K562 (cell line): ENCODE measurements around the gene LRRC49. TPM values are rescaled to one million over a fixed set of nuclear protein-coding genes. Genes with fewer than 3 reads are reported as not detected.

ENCODE experiments used
- GABPA ChIP-seq: fragments of 200-800 bp; sonication (Bioruptor generic); conservative IDR thresholded peaks from 2 replicates; pipeline ENCODE4 v1.6.1; 2016; ENCODE audit warnings: low read depth, missing genetic modification characterization, missing compliant biosample characterization
- MAZ ChIP-seq, 2 experiments: fragments of 450-650 bp in 1 of 2; sonication (generic) in 1 of 2; formaldehyde crosslinking; IDR thresholded peaks in 1 of 2; conservative IDR thresholded peaks in 1 of 2; 2 replicates each; pipeline versions ENCODE4 v1.4.0 to v1.5.0; 2020; ENCODE audit warnings: mild to moderate bottlenecking in 1 of 2, missing genetic modification reagents in 1 of 2
- MIER1 ChIP-seq: fragments of 450-650 bp; IDR thresholded peaks from 2 replicates; pipeline ENCODE4 v1.6.1; 2016; ENCODE audit warnings: antibody characterized with exemption, mild to moderate bottlenecking, low read depth
- NFRKB ChIP-seq: fragments of 450-650 bp; IDR thresholded peaks from 2 replicates; pipeline ENCODE4 v1.6.1; 2016; ENCODE audit warnings: low read depth
- PHF8 ChIP-seq: fragments of 200-600 bp; sonication (generic); IDR thresholded peaks from 2 replicates; pipeline ENCODE4 v1.6.1; 2012; ENCODE audit warnings: mixed run types, mild to moderate bottlenecking, inconsistent platforms, low read length, moderate library complexity, borderline replicate concordance
- SAFB2 ChIP-seq: fragments of 200-400 bp; formaldehyde crosslinking; IDR thresholded peaks from 2 replicates; pipeline ENCODE4 v1.6.1; 2018; ENCODE audit warnings: borderline replicate concordance, low read length, low read depth, moderate library complexity; ENCODE audit not compliant: severe bottlenecking
- ZNF12 ChIP-seq: sonication (generic); formaldehyde crosslinking; IDR thresholded peaks from 2 replicates; pipeline ENCODE4 v1.4.0; 2020; ENCODE audit warnings: mild to moderate bottlenecking, missing genetic modification reagents
- ZNF57 ChIP-seq: fragments of 450-650 bp; formaldehyde crosslinking; IDR thresholded peaks from 2 replicates; pipeline ENCODE4 v1.4.0; 2020; ENCODE audit warnings: mild to moderate bottlenecking, moderate library complexity
- polyA plus RNA-seq, 8 experiments: library from polyadenylated mRNA; depleted of rRNA in 4 of 8; stranded (reverse) in 5 of 8; unstranded in 3 of 8; fragments of >200 nt; fragmentation: Nextera tagmentation in 2 of 8; fragmentation: Illumina TruSeq in 1 of 8; extraction: Ambion mirVana in 2 of 8; extraction: Trizol in 1 of 8; gene quantifications; 2 replicates each; pipeline versions ENCODE4 v1.2.1 to v1.2.3, GENCODE V29; 2011 to 2014; ENCODE audit warnings: inconsistent platforms in 1 of 8, missing spikeins in 1 of 8
- total RNA-seq, 7 experiments: library from RNA; depleted of rRNA in 6 of 7; stranded (reverse); fragments of >200 nt in 6 of 7; fragmentation: Illumina TruSeq in 2 of 7; extraction: Trizol in 2 of 7; gene quantifications; 2 replicates each; pipeline versions ENCODE4 v1.2.1 to v1.2.3, GENCODE V29; 2011 to 2021; ENCODE audit warnings: low replicate concordance in 1 of 7
- TF ChIP-seq, protein P1 (sequence below): fragments of 250-450 bp; sonication (Bioruptor Pico); IDR thresholded peaks from 2 replicates; pipeline ENCODE4 v1.5.0; 2021

LRRC49 gene
- total and polyA plus RNA-seq, 9 of the 15 experiments (the other 6 are each of a cell fraction or from before 2014, with no cell fraction given), result 0.32 TPM; not detected in 8

- TF ChIP-seq, protein P1, sequence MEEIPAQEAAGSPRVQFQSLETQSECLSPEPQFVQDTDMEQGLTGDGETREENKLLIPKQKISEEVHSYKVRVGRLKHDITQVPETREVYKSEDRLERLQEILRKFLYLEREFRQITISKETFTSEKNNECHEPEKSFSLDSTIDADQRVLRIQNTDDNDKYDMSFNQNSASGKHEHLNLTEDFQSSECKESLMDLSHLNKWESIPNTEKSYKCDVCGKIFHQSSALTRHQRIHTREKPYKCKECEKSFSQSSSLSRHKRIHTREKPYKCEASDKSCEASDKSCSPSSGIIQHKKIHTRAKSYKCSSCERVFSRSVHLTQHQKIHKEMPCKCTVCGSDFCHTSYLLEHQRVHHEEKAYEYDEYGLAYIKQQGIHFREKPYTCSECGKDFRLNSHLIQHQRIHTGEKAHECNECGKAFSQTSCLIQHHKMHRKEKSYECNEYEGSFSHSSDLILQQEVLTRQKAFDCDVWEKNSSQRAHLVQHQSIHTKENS (CRISPR knock-in tag), result no peak
- no peak for TF ChIP-seq SAFB2
- TF ChIP-seq PHF8, result no peak
- peak in 1 of 2 experiments; percentile 26; a peak in 1 of 4 replicates for TF ChIP-seq MAZ (CRISPR knock-in tag; conservative IDR thresholded peaks at IDR 0.05 in 1 of 2, IDR thresholded peaks at IDR 0.05 in 1 of 2)
- no peak for TF ChIP-seq ZNF57 (CRISPR knock-in tag)
- TF ChIP-seq NFRKB, result no peak
- TF ChIP-seq MIER1, result no peak
- TF ChIP-seq ZNF12 (CRISPR knock-in tag), result no peak
- peak; percentile 94 for TF ChIP-seq GABPA (tag)
Measured at GRCh38 chr15:70892002-70892911, at the start of gene LRRC49, which contains the start of gene THAP10 (continued).
